Lung (tissue), 12 donors: ENCODE measurements around the gene ALAD. TPM values are rescaled to one million over a fixed set of nuclear protein-coding genes. Genes with fewer than 3 reads are reported as not detected.
"Not testable (repeated sequence)": the region's sequence is repeated elsewhere in the genome, so short reads cannot be mapped to it uniquely, and the experiment has no call there.

Experiments
- ATAC-seq: fragments of 200-7000 bp; cut with Tn5 transposase; one replicate; pipeline ENCODE4 v1.9.1; 2020; ENCODE audit warnings: moderate number of reproducible peaks; ENCODE audit not compliant: insufficient read depth, low FRiP score
- DNase-seq, 3 donors: peaks; one replicate each; pipeline ENCODE4 v3.0.0-alpha.2; 2013 to 2017
- H3K27ac ChIP-seq, 2 donors: one replicate each; pipeline ENCODE4 v1.5.1; 2013; ENCODE audit warnings: mild to moderate bottlenecking in 2 of 2, moderate library complexity in 2 of 2, control low read depth in 1 of 2, inconsistent platforms in 1 of 2, low read depth in 1 of 2, low read length in 1 of 2
- H3K27me3 ChIP-seq, 3 donors: one replicate each; pipeline ENCODE4 v1.5.1; 2013; ENCODE audit warnings: low read length in 2 of 3; ENCODE audit not compliant: control insufficient read depth in 3 of 3, insufficient read depth in 3 of 3
- H3K36me3 ChIP-seq, 4 donors: one replicate each; pipeline ENCODE4 v1.5.1; 2013; ENCODE audit warnings: low read length in 4 of 4, mild to moderate bottlenecking in 1 of 4, moderate library complexity in 1 of 4; ENCODE audit not compliant: control insufficient read depth in 4 of 4, insufficient read depth in 4 of 4
- H3K4me1 ChIP-seq, 5 donors: one replicate each; pipeline ENCODE4 v1.5.1; 2013; ENCODE audit warnings: low read length in 5 of 5, mild to moderate bottlenecking in 2 of 5, moderate library complexity in 1 of 5; ENCODE audit not compliant: control insufficient read depth in 5 of 5, insufficient read depth in 5 of 5
- H3K4me3 ChIP-seq: one replicate; pipeline ENCODE4 v1.5.1; 2013; ENCODE audit warnings: mild to moderate bottlenecking, control low read depth, moderate library complexity
- H3K9ac ChIP-seq, 2 donors: one replicate each; pipeline ENCODE4 v1.5.1; 2013; ENCODE audit warnings: low read length in 2 of 2, control low read depth in 1 of 2; ENCODE audit not compliant: insufficient read depth in 1 of 2
- H3K9me3 ChIP-seq, 4 donors: one replicate each; pipeline ENCODE4 v1.5.1; 2013; ENCODE audit warnings: low read length in 3 of 4, mild to moderate bottlenecking in 1 of 4, moderate library complexity in 1 of 4; ENCODE audit not compliant: control insufficient read depth in 4 of 4, insufficient read depth in 3 of 4
- WGBS, 2 donors: extraction: QIAGEN DNeasy Blood & Tissue Kit; methylation state at CpG; one replicate each; pipeline ENCODE4 v1.1.7; 2013; 5-methylcytosine and 5-hydroxymethylcytosine counted together
- polyA plus RNA-seq, 2 donors: library from polyadenylated mRNA; stranded (reverse); fragments of 200-250 nt; gene quantifications; one replicate each; pipeline ENCODE4 v1.2.1, GENCODE V29; 2013
- total RNA-seq, 2 donors: library from RNA; depleted of rRNA in 1 of 2; stranded (reverse); fragments of >200 nt in 1 of 2; gene quantifications; one replicate each; pipeline ENCODE4 v1.2.1, GENCODE V29; 2014 to 2021
- TF ChIP-seq, protein P1 (sequence below): IDR thresholded peaks from 2 replicates; pipeline ENCODE4 v1.5.1; 2012; ENCODE audit warnings: mild to moderate bottlenecking; ENCODE audit errors: control extremely low read depth, extremely low read depth
- donor health status: control.
- donor health status: control.
- donor health status: Bipolar disorder and iron deficiency.
- donor health status: healthy.
- donor health status: DM: yes; HTN: yes; CAD: no.

Gene ALAD
- total and polyA plus RNA-seq, 4 donors, result 22.5 to 41.3 (median 28.6) TPM

- DNase-seq (no peak), ATAC-seq (no peak)
- H3K4me3 ChIP-seq, result no peak overlapping the region
- WGBS, 2 donors, result 33 to 67% methylated on average over 2 of the region's 2 CpGs
- no peaks in the 10 kb centered on the region for H3K36me3 ChIP-seq
- TF ChIP-seq, protein P1, sequence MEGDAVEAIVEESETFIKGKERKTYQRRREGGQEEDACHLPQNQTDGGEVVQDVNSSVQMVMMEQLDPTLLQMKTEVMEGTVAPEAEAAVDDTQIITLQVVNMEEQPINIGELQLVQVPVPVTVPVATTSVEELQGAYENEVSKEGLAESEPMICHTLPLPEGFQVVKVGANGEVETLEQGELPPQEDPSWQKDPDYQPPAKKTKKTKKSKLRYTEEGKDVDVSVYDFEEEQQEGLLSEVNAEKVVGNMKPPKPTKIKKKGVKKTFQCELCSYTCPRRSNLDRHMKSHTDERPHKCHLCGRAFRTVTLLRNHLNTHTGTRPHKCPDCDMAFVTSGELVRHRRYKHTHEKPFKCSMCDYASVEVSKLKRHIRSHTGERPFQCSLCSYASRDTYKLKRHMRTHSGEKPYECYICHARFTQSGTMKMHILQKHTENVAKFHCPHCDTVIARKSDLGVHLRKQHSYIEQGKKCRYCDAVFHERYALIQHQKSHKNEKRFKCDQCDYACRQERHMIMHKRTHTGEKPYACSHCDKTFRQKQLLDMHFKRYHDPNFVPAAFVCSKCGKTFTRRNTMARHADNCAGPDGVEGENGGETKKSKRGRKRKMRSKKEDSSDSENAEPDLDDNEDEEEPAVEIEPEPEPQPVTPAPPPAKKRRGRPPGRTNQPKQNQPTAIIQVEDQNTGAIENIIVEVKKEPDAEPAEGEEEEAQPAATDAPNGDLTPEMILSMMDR, result no peak
- H3K27me3 ChIP-seq, result no peaks in the 10 kb centered on the region
- H3K27ac ChIP-seq, result no peak overlapping the region
- peaks cover 0 to 3% (median 0%) of the 10 kb centered on the region in 5 donors for H3K4me1 ChIP-seq
- H3K9me3 ChIP-seq, result no peaks in the 10 kb centered on the region
- H3K9ac ChIP-seq, result no peak overlapping the region
Observed at GRCh38 chr9:113444736-113445135, 43.7 kb upstream of the ALAD start.

DNA sequence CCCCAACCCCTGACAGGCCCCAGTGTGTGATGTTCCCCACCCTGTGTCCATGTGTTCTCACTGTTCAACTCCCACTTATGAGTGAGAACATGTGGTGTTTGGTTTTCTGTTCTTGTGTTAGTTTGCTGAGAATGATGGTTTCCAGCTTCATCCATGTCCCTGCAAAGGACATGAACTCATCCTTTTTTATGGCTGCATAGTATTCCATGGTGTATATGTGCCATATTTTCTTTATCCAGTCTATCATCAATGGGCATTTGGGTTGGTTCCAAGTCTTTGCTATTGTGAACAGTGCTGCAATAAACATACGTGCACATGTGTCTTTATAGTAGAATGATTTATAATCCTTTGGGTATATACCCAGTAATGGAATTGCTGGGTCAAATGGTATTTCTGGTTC, 36.6 kb upstream of the ALAD start:
- not testable (repeated sequence) for DNase-seq, H3K27ac ChIP-seq, H3K4me1 ChIP-seq, H3K4me3 ChIP-seq, H3K9ac ChIP-seq, H3K36me3 ChIP-seq, ATAC-seq, H3K27me3 ChIP-seq, H3K9me3 ChIP-seq
- WGBS, 2 donors, result 76 to 93% methylated on average over 1 of the region's 1 CpG

GRCh38 chr9:113436728-113437515, 35.8 kb upstream of the ALAD start:
- WGBS, 2 donors, result 79 to 90% methylated on average over 4 of the region's 4 CpGs
- Histone ChIP-seq H3K4me1 (no peaks in the 10 kb centered on the region), H3K9me3 (no peaks in the 10 kb centered on the region), H3K4me3 (no peak overlapping the region), H3K27ac (no peak overlapping the region), H3K27me3 (peaks cover 0 to 4% (median 0%) of the 10 kb centered on the region in 3 donors), H3K9ac (no peak overlapping the region), H3K36me3 (no peaks in the 10 kb centered on the region)
- TF ChIP-seq, protein P1, result no peak
- DNase-seq (no peak), ATAC-seq (no peak)

GRCh38 chr9:113431191-113431590, 30.1 kb upstream of the ALAD start:
- TF ChIP-seq, protein P1, result no peak
- ATAC-seq, result no peak

More at GRCh38 chr9:113431191-113431590, 30.1 kb upstream of the ALAD start:
- Histone ChIP-seq H3K36me3 (no peaks in the 10 kb centered on the region), H3K9me3 (no peaks in the 10 kb centered on the region), H3K27me3 (peaks cover 0 to 4% (median 0%) of the 10 kb centered on the region in 3 donors), H3K4me3 (no peak overlapping the region), H3K9ac (no peak overlapping the region), H3K27ac (no peak overlapping the region), H3K4me1 (no peaks in the 10 kb centered on the region)
- no peak for DNase-seq
